Activated T-cell treated with anti-CD3 and anti-CD28 coated beads, Interleukin-2, amount 50 U/mL, for 72 hours (primary cell): ENCODE data around the gene NPIPB2. TPM values are rescaled to one million over a fixed set of nuclear protein-coding genes. Genes with fewer than 3 reads are reported as not detected.

Experiments
- total RNA-seq, 2 donors: library from RNA; stranded (reverse); gene quantifications; one replicate each; pipeline ENCODE4 v1.2.3, GENCODE V29; 2022

Gene NPIPB2
- total RNA-seq, 2 donors from 2014 or later = 13.3 to 17.3 TPM

Other genes starting within 250 kb of the NPIPB2 start
- 10 to 100 TPM; 34.7 to 41.5 TPM for gene TXNDC11, start 199.2 kb downstream of the NPIPB2 start, total RNA-seq
- 100 to 1,000 TPM in 1 of 2 donors, 10 to 100 TPM in 1; 96.3 to 105 TPM for gene ZC3H7A, start 144.8 kb downstream of the NPIPB2 start, total RNA-seq
- gene RSL1D1, start 90.5 kb downstream of the NPIPB2 start, total RNA-seq = 100 to 1,000 TPM; 267 to 360 TPM
- 100 to 1,000 TPM; 174 to 183 TPM for gene GSPT1, start 26.1 kb downstream of the NPIPB2 start, total RNA-seq
- gene TNFRSF17, start 23.2 kb upstream of the NPIPB2 start, total RNA-seq = not detected
- gene SNX29, start 34.7 kb upstream of the NPIPB2 start, total RNA-seq = 10 to 100 TPM; 10.1 to 13.4 TPM